Measurements from ENCODE around the gene C4orf50.

Gene C4orf50

DNA sequence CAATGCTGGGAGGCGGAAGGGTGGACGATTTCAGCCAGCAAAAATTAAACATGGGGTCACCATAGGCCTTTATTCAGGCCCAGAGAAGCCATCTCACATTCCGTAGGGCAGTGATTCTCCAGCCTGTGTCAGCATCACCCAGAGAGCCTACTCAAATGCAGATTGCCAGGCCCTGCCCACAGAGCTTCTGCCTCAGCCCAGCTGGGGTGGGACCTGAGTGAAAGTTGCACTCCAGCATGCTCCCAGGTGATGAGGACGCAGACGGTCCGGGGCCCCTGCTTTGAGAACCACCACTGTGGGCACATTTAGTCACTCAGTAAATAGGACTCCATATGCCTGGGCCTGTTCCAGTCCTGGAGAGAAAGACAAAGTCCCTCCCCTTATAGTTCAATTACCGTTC, 12.4 kb upstream of the C4orf50 start:
- TF ChIP-seq, protein P1, sequence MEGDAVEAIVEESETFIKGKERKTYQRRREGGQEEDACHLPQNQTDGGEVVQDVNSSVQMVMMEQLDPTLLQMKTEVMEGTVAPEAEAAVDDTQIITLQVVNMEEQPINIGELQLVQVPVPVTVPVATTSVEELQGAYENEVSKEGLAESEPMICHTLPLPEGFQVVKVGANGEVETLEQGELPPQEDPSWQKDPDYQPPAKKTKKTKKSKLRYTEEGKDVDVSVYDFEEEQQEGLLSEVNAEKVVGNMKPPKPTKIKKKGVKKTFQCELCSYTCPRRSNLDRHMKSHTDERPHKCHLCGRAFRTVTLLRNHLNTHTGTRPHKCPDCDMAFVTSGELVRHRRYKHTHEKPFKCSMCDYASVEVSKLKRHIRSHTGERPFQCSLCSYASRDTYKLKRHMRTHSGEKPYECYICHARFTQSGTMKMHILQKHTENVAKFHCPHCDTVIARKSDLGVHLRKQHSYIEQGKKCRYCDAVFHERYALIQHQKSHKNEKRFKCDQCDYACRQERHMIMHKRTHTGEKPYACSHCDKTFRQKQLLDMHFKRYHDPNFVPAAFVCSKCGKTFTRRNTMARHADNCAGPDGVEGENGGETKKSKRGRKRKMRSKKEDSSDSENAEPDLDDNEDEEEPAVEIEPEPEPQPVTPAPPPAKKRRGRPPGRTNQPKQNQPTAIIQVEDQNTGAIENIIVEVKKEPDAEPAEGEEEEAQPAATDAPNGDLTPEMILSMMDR (IDR thresholded peaks at IDR 0.05; ENCODE audit: low read depth, low read length, missing control alignments), result no peak
- H3K4me3 ChIP-seq (ENCODE audit: low read depth, low read length), result no peak overlapping the region
- in situ Hi-C loops (cut with HindIII; ENCODE audit: low sequenced_read_pairs), result no loop called here
- DNase-seq (ENCODE audit: low read depth), result no peak

DNA sequence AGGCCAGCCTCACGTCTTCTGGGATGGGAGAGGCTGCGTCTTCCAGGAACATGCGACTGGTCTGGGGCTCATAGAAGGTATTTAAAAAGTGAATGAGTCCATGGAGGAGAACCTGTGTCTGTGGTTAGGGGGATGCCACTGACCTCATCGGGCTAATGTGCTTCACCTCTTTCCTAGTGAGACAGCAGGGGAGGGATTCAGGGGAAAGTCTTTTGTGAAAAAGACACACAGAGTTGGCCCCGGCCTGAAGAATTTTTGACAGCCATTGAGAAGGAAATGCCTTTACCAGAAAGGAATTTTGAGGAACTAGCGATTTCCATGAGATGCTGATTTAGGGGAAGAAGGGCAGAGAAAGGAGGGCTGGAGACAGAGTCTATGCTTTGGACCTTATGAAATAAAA, 11.0 kb upstream of the C4orf50 start:
- in situ Hi-C loops (cut with HindIII; ENCODE audit: low sequenced_read_pairs), result no loop called here
- no peak for DNase-seq (ENCODE audit: low read depth)
- TF ChIP-seq, protein P1 (IDR thresholded peaks at IDR 0.05; ENCODE audit: low read depth, low read length, missing control alignments), result no peak
- no peak overlapping the region for H3K4me3 ChIP-seq (ENCODE audit: low read depth, low read length)

DNA sequence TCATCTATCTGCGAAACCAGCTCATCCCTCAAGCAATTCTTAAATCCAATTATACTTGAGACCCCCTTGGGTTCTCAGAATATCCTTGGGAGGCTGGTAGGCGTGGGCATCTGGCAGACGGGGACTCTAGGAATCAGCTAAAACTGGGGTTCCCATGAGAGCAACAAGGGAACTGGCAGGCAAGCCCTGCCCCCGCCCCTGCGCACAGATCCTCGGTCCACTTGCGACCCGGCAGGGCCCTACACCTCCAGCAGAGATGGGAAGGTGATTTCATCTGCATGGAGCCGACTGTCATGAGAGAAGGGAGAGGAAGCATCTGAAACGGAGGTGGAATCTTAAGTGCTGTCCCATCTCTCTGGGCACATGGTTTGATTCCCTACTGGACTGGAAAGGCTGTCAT, 9.9 kb upstream of the C4orf50 start:
- H3K4me3 ChIP-seq (ENCODE audit: low read depth, low read length), result no peak overlapping the region
- DNase-seq (ENCODE audit: low read depth), result no peak
- TF ChIP-seq, protein P1 (IDR thresholded peaks at IDR 0.05; ENCODE audit: low read depth, low read length, missing control alignments), result no peak
- in situ Hi-C loops (cut with HindIII; ENCODE audit: low sequenced_read_pairs), result no loop called here

DNA sequence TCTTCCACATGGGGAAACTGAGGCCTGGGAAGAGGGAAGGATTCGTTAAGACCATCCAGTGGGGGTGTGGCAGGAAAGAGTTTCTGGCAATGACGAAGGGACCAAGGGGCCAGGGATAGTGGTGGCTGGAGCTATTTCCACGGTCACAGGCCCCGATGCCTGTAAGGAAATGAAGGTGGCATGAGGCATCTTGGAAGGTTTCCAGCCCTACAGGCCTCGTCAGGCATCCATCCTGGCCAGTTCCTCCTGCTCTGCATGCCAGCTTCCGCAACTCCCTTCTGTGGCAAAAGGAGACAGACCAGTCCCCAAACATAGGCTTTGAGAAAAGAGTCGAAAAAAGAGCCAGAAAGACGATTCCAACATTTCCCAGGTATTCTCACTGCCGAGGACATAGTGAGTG, 9.2 kb upstream of the C4orf50 start:
- TF ChIP-seq, protein P1 (IDR thresholded peaks at IDR 0.05; ENCODE audit: low read depth, low read length, missing control alignments), result no peak
- H3K4me3 ChIP-seq (ENCODE audit: low read depth, low read length), result no peak overlapping the region
- in situ Hi-C loops (cut with HindIII; ENCODE audit: low sequenced_read_pairs), result no loop called here
- no peak for DNase-seq (ENCODE audit: low read depth)

DNA sequence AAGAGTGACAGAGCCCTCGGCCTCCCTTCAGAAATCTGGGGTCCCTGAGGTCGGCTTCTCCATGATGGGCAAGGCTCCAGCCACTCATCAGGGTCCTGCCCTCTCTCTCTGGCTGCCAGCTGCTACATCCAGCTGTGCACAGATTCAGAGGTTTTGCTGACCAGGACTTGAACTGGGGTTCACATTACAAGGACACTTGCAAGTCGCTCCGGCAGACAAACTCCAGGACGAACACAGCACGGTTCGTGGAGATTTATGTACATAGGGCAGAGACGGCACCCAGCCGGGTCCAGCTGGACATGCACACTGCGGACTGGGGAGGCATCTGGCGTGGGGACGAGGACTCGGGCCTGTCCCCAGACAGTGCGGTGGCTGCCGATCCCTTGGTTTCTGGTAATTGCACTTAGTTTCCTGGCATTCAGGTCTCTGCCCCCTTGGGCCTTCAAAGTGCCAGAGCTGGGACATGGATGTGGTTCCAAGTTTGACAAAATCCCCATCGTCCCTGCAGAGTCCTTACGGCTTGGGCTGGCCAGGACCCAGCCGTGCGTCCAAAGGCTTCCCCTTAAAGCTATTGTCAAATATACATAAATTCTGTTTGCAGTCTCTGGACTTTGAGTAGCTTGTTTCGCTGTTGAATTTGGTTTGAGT, 6.2 kb upstream of the C4orf50 start:
- no peak for DNase-seq (ENCODE audit: low read depth)

DNA sequence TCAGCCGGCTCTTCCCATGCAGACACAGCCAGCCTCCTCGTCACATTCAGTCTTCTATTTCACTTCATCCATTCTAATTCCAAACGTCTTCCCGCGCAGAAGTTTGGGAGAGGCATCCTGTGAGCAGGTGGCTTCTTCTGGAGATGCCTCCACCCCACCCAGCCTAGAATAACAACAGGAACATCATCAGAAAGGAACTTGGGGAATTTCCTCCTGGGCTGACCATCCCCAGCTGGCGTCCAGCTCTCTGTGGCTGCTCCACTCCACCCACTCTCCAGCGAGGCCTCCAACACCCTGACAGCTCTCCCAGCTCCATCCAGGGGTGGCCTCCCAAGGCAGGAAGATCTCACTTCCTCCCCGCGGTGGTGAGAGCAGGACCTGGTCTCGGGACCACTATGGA, 5.5 kb upstream of the C4orf50 start:
- no peak for DNase-seq (ENCODE audit: low read depth)
- TF ChIP-seq, protein P1 (IDR thresholded peaks at IDR 0.05; ENCODE audit: low read depth, low read length, missing control alignments), result no peak
- no peak overlapping the region for H3K4me3 ChIP-seq (ENCODE audit: low read depth, low read length)
- in situ Hi-C loops (cut with HindIII; ENCODE audit: low sequenced_read_pairs), result no loop called here

More for the DNA sequence above, 6.2 kb upstream of the C4orf50 start:
- TF ChIP-seq, protein P1 (IDR thresholded peaks at IDR 0.05; ENCODE audit: low read depth, low read length, missing control alignments), result no peak
- no peak overlapping the region for H3K4me3 ChIP-seq (ENCODE audit: low read depth, low read length)
- in situ Hi-C loops (cut with HindIII; ENCODE audit: low sequenced_read_pairs), result no loop called here

Measured in astrocyte of the cerebellum (primary cell).